ENCODE measurements around the gene ZNF346.
"Not testable (repeated sequence)": the region's sequence is repeated elsewhere in the genome, so short reads cannot be mapped to it uniquely, and the experiment has no call there.

Gene ZNF346

DNA sequence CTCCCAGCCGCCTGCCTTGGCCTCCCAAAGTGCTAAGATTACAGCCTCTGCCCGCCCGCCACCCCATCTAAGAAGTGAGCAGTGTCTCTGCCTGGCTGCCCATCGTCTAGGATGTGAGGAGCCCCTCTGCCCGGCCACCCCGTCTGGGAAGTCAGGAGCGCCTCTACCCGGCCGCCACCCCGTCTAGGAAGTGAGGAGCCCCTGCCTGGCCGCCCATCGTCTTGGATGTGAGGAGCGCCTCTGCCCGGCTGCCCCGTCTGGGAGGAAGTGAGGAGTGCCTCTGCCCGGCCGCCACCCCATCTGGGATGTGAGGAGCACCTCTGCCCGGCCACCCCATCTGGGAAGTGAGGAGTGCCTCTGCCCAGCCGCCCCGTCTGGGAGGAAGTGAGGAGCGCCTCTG, 38.9 kb upstream of the ZNF346 start:
- not testable (repeated sequence) for H3K23ac ChIP-seq (ENCODE audit: low read length); H3K14ac ChIP-seq (ENCODE audit: low read length); H2BK5ac ChIP-seq (ENCODE audit: low read depth, low read length, poor library complexity); H2AK5ac ChIP-seq (ENCODE audit: low read length); H3K4me1 ChIP-seq (ENCODE audit: control insufficient read depth in 1 of 2, insufficient read depth in 2 of 2, low read length in 2 of 2); H4K12ac ChIP-seq (ENCODE audit: low read depth, low read length); H2AFZ ChIP-seq (ENCODE audit: insufficient read depth, low read length, poor library complexity); H3K18ac ChIP-seq (ENCODE audit: low read length); H3K79me2 ChIP-seq (ENCODE audit: control insufficient read depth, insufficient read depth, low read length, poor library complexity); H3K4ac ChIP-seq (ENCODE audit: low read depth, low read length); H3K4me3 ChIP-seq (ENCODE audit: low read depth, low read length); H3K9ac ChIP-seq (ENCODE audit: low read length); H3K27ac ChIP-seq (ENCODE audit: low read depth, low read length); H2BK120ac ChIP-seq (ENCODE audit: insufficient read depth, low read length, poor library complexity); H4K91ac ChIP-seq (ENCODE audit: low read depth, low read length); H3K79me1 ChIP-seq (ENCODE audit: low read length); H3K4me2 ChIP-seq (ENCODE audit: low read length); H4K8ac ChIP-seq (ENCODE audit: low read depth, low read length); H3K27me3 ChIP-seq (ENCODE audit: insufficient read depth, low read length); H2BK12ac ChIP-seq (ENCODE audit: low read length); DNase-seq
- peaks cover 18 to 26% of the 10 kb centered on the region in 2 experiments for H3K36me3 ChIP-seq (ENCODE audit: control insufficient read depth in 1 of 2, insufficient read depth in 2 of 2, low read length in 2 of 2)
- no CpG with 5 or more reads among the region's 21 CpGs for WGBS (ENCODE audit: extremely low coverage, insufficient coverage, insufficient read length)
- H3K9me3 ChIP-seq (ENCODE audit: insufficient read depth, low read depth, low read length): peaks cover 11% of the 10 kb centered on the region

DNA sequence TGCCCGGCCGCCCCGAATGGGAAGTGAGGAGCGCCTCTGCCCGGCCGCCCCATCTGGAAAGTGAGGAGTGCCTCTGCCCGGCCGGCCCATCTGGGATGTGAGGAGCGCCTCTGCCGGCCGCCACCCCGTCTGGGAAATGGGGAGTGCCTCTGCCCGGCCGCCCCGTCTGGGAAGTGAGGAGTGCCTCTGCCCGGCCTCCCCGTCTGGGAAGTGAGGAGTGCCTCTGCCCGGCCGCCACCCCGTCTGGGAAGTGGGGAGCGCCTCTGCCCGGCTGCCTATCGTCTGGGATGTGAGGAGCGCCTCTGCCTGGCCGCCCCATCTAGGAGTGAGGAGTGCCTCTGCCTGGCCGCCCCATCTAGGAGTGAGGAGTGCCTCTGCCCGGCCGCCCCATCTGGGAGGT, 38.3 kb upstream of the ZNF346 start:
- H3K27me3 ChIP-seq (ENCODE audit: insufficient read depth, low read length); H3K9ac ChIP-seq (ENCODE audit: low read length); H3K14ac ChIP-seq (ENCODE audit: low read length); H4K12ac ChIP-seq (ENCODE audit: low read depth, low read length); H3K4me2 ChIP-seq (ENCODE audit: low read length); H2BK5ac ChIP-seq (ENCODE audit: low read depth, low read length, poor library complexity); H2AK5ac ChIP-seq (ENCODE audit: low read length); H3K23ac ChIP-seq (ENCODE audit: low read length); H3K4me3 ChIP-seq (ENCODE audit: low read depth, low read length); H2BK120ac ChIP-seq (ENCODE audit: insufficient read depth, low read length, poor library complexity); H2BK12ac ChIP-seq (ENCODE audit: low read length); H4K8ac ChIP-seq (ENCODE audit: low read depth, low read length); H3K27ac ChIP-seq (ENCODE audit: low read depth, low read length); H3K18ac ChIP-seq (ENCODE audit: low read length); H3K4ac ChIP-seq (ENCODE audit: low read depth, low read length); H3K79me1 ChIP-seq (ENCODE audit: low read length); H2AFZ ChIP-seq (ENCODE audit: insufficient read depth, low read length, poor library complexity); H3K79me2 ChIP-seq (ENCODE audit: control insufficient read depth, insufficient read depth, low read length, poor library complexity); H4K91ac ChIP-seq (ENCODE audit: low read depth, low read length); H3K4me1 ChIP-seq (ENCODE audit: control insufficient read depth in 1 of 2, insufficient read depth in 2 of 2, low read length in 2 of 2); DNase-seq: not testable (repeated sequence)
- peaks cover 18 to 25% of the 10 kb centered on the region in 2 experiments for H3K36me3 ChIP-seq (ENCODE audit: control insufficient read depth in 1 of 2, insufficient read depth in 2 of 2, low read length in 2 of 2)
- no CpG with 5 or more reads among the region's 28 CpGs for WGBS (ENCODE audit: extremely low coverage, insufficient coverage, insufficient read length)
- peaks cover 11% of the 10 kb centered on the region for H3K9me3 ChIP-seq (ENCODE audit: insufficient read depth, low read depth, low read length)

DNA sequence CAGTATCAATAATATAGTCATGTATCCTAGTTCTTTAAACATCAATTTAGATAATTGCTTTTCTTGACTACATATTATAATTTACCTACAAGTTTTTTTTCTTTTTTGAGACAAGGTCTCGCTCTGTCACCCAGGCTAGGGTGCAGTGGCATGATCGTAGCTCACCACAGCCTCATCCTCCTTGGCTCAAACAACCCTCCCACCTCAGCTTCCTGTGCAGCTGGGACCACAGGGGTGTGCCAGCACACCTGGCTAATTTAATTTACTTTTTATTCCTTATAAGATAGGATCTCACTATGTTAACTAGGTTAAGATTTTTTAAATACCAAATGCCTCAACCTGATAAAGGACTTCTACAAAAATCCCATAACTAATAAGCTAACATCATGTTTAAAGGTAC, 37.0 kb upstream of the ZNF346 start:
- Histone ChIP-seq H2BK5ac (ENCODE audit: low read depth, low read length, poor library complexity) (no peak overlapping the region), H4K91ac (ENCODE audit: low read depth, low read length) (no peak overlapping the region), H3K27ac (ENCODE audit: low read depth, low read length) (no peak overlapping the region), H3K14ac (ENCODE audit: low read length) (no peak overlapping the region), H3K79me1 (ENCODE audit: low read length) (no peaks in the 10 kb centered on the region), H3K9me3 (ENCODE audit: insufficient read depth, low read depth, low read length) (peaks cover 11% of the 10 kb centered on the region), H3K18ac (ENCODE audit: low read length) (no peak overlapping the region), H2AK5ac (ENCODE audit: low read length) (no peak overlapping the region), H3K27me3 (ENCODE audit: insufficient read depth, low read length) (no peaks in the 10 kb centered on the region), H4K8ac (ENCODE audit: low read depth, low read length) (no peak overlapping the region), H3K36me3 (ENCODE audit: control insufficient read depth in 1 of 2, insufficient read depth in 2 of 2, low read length in 2 of 2) (peaks cover 12 to 22% of the 10 kb centered on the region in 2 experiments), H3K79me2 (ENCODE audit: control insufficient read depth, insufficient read depth, low read length, poor library complexity) (no peaks in the 10 kb centered on the region), H3K4me1 (ENCODE audit: control insufficient read depth in 1 of 2, insufficient read depth in 2 of 2, low read length in 2 of 2) (no peaks in the 10 kb centered on the region), H4K12ac (ENCODE audit: low read depth, low read length) (no peak overlapping the region), H2BK120ac (ENCODE audit: insufficient read depth, low read length, poor library complexity) (no peak overlapping the region), H2BK12ac (ENCODE audit: low read length) (no peak overlapping the region), H3K23ac (ENCODE audit: low read length) (no peak overlapping the region), H3K4ac (ENCODE audit: low read depth, low read length) (no peak overlapping the region), H3K9ac (ENCODE audit: low read length) (no peak overlapping the region), H2AFZ (ENCODE audit: insufficient read depth, low read length, poor library complexity) (no peak overlapping the region), H3K4me2 (ENCODE audit: low read length) (no peak overlapping the region), H3K4me3 (ENCODE audit: low read depth, low read length) (no peak overlapping the region)
- no peak for DNase-seq
- no CpG with 5 or more reads among the region's 2 CpGs for WGBS (ENCODE audit: extremely low coverage, insufficient coverage, insufficient read length)

DNA sequence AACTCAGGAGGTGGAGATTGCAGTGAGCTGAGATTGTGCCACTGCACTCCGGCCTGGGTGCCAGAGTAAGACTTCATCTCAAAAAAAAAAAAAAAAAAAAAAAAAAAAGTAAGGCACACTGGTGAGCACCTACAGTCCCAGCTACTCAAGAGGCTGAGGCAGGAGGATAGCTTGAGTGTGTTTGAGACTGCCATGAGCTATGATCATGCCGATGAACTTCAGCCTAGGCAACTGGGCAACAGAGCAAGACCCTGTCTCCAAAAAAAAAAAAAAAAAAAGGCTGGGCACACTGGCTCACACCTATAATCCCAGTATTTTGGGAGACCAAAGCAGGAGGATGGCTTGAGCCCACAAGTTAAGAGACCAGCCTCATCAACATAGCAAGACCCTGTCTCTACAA, 36.2 kb upstream of the ZNF346 start:
- no peak overlapping the region for H3K9ac ChIP-seq (ENCODE audit: low read length)
- H3K36me3 ChIP-seq (ENCODE audit: control insufficient read depth in 1 of 2, insufficient read depth in 2 of 2, low read length in 2 of 2): peaks cover 8 to 16% of the 10 kb centered on the region in 2 experiments
- H4K91ac ChIP-seq (ENCODE audit: low read depth, low read length): no peak overlapping the region
- H2BK120ac ChIP-seq (ENCODE audit: insufficient read depth, low read length, poor library complexity): no peak overlapping the region
- H3K27me3 ChIP-seq (ENCODE audit: insufficient read depth, low read length): no peaks in the 10 kb centered on the region
- no peak overlapping the region for H2BK5ac ChIP-seq (ENCODE audit: low read depth, low read length, poor library complexity)
- no peak overlapping the region for H2BK12ac ChIP-seq (ENCODE audit: low read length)
- H3K18ac ChIP-seq (ENCODE audit: low read length): no peak overlapping the region
- no CpG with 5 or more reads among the region's 2 CpGs for WGBS (ENCODE audit: extremely low coverage, insufficient coverage, insufficient read length)
- H3K14ac ChIP-seq (ENCODE audit: low read length): no peak overlapping the region
- H3K79me1 ChIP-seq (ENCODE audit: low read length): no peaks in the 10 kb centered on the region
- H3K27ac ChIP-seq (ENCODE audit: low read depth, low read length): no peak overlapping the region
- H4K8ac ChIP-seq (ENCODE audit: low read depth, low read length): no peak overlapping the region
- H3K79me2 ChIP-seq (ENCODE audit: control insufficient read depth, insufficient read depth, low read length, poor library complexity): no peaks in the 10 kb centered on the region
- H3K23ac ChIP-seq (ENCODE audit: low read length): no peak overlapping the region
- H4K12ac ChIP-seq (ENCODE audit: low read depth, low read length): no peak overlapping the region
- H3K4ac ChIP-seq (ENCODE audit: low read depth, low read length): peak overlapping the region; percentile 79
- H3K4me1 ChIP-seq (ENCODE audit: control insufficient read depth in 1 of 2, insufficient read depth in 2 of 2, low read length in 2 of 2): no peaks in the 10 kb centered on the region
- peaks cover 11% of the 10 kb centered on the region for H3K9me3 ChIP-seq (ENCODE audit: insufficient read depth, low read depth, low read length)
- no peak overlapping the region for H2AK5ac ChIP-seq (ENCODE audit: low read length)
- no peak overlapping the region for H3K4me3 ChIP-seq (ENCODE audit: low read depth, low read length)
- H3K4me2 ChIP-seq (ENCODE audit: low read length): no peak overlapping the region
- no peak overlapping the region for H2AFZ ChIP-seq (ENCODE audit: insufficient read depth, low read length, poor library complexity)
- no peak for DNase-seq

Measured in trophoblast cell (in vitro differentiated cells and primary cell).